Cortex of kidney (tissue), 1 donor: ENCODE measurements around the gene LDOC1.
"Not testable (repeated sequence)": the region's sequence is repeated elsewhere in the genome, so short reads cannot be mapped to it uniquely, and the experiment has no call there.

Source experiments
- DNase-seq: peaks from one replicate; lab custom pipeline; 2025; lab: John Stamatoyannopoulos, UW

The LDOC1 gene

DNA sequence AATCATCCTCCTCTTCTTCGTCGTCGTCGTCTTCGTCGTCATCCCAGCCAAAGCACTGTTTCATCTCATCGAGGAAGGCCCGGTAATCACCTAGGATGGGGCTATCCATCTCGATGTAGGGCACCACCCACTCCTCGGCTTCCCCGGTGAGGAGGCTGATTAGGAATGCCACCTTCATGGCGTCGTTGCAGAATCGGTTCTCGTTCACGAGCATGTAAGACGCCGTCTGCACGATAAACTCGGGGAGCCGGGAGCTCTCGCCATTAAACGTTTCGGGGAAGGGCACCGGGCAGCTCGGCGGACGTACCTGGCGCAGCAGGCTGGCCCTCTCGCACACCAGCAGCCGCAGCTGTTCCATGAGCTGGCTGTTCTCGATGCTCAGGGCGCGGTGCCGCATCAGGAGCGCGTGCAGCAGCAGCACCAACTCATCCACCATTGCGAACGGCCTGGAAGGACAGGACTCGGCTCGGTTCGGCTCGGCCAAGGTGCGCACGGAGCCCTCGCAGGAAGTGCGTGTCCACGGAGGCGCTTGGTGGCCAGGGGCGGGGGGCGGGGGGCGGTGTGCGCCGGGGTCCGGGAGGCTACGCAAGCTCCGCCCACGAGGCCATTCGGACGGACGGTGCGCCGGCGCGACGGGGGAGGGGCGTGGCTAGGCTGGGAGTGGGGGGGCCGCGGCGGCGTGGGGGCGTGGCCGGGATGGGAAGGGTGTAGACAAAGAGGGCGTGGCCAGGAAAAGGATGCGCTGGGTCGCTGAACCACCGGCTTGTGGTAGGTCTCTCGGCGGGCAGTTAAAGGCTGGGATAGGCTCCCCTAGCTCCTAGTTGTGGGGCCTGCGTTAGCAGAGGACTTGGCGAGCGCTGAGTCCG, at the start of gene LDOC1:
LDOC1 (minus strand) TSS at position 544 of the 866 bp plus-strand sequence; CDS start at position 436, 108 bp downstream.
- DNase-seq, result no peak

DNA sequence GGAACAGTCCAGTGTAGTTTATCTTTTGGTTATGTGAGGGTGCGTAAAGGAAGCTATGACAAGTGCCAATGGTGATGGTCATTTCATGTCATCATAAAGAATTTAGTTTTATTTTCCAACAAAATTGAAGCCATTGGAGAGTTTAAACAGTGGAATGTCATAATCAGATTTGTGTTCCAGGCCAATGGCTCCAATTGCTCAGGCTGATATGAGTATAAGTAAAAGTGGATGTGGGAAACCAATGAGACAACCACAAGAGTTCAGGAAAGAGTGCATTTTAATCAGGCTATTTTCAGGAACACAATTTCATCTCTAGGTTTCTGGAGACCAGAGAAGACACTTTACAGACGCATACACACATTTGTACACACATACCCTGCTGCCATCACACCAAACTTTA, 44.7 kb upstream of the LDOC1 start:
- DNase-seq, result no peak

DNA sequence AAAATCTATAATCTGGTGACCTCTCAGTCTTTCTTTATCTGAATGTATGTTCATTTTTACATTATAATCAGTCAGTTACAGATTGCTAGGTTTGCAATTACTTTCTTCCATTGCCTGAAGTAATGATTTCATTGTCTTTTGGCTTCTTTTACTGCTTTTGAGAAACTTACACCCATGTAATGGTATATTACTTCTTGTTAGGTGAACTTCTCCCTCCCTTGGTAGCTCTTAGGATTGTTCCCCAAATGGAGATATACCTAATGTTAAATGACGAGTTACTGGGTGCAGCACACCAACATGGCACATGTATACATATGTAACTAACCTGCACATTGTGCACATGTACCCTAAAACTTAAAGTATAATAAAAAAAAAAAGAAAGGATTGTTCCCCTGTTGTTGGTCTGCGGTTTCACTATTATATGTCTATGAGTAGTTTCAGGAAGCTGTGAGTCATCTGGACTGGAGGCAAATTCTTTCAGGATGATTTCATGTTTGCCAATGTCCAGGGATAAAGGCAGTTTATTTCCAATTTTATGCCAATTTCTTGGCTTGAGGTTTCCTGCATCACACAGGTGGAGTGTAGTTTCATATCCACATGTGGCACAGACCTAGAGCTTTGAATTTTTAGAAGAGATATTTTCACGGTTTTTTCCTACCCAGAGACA, 43.5 kb upstream of the LDOC1 start:
- no peak for DNase-seq

DNA sequence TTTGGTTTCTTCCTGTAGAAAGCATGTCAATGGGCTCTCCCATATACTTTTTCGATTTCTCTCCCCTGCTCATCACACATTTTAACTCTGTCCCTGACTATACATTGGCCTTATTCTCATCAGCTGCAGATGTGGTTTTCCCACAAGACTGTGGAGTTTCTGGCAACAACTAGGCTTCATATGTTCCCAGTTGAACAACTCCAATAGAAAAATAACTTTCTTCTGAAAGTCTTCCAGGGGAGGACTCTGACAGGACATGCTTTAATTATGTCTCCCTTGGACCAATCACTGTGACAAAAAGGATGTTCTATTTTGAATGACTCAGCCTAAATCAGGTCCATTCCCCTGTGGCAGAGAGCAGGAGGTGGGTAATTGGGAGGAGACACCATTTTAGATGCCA, 37.3 kb upstream of the LDOC1 start:
- DNase-seq, result no peak

DNA sequence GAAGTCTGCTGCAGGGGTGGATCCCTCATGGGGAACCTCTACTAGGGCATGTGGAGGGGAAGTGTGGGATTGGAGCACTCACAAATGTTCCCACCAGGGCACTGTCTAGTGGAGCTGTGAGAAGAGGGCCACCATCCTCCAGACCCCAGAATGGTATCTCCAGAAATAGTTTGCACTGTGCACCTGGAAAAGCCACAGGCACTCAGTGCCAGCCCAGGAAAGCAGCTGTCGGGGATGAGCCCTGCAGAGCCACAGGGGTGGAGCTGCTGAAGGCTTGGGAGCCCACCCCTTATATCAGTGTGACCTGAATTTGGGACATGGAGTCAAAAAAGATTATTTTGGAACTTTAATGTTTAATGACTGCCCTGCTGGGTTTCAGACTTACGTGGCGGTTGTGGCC, 25.0 kb upstream of the LDOC1 start:
- no peak for DNase-seq

DNA sequence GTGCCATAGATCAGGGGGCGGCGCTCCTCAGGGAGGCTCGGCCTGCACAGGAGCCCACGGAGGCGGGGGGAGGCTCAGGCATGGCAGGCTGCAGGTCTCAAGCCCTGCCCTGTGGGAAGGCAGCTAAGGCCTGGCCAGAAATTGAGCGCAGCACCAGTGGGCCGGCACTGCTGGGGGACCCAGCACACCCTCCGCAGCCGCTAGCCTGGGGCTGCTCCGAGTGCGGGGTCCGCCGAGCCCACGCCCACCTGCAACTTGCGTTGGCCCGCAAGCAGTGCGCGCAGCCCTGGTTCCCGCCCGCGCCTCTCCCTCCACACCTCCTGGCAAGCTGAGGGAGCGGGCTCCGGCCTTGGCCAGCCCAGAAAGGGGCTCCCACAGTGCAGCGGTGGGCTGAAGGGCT, 11.6 kb upstream of the LDOC1 start:
- DNase-seq, result not testable (repeated sequence)

DNA sequence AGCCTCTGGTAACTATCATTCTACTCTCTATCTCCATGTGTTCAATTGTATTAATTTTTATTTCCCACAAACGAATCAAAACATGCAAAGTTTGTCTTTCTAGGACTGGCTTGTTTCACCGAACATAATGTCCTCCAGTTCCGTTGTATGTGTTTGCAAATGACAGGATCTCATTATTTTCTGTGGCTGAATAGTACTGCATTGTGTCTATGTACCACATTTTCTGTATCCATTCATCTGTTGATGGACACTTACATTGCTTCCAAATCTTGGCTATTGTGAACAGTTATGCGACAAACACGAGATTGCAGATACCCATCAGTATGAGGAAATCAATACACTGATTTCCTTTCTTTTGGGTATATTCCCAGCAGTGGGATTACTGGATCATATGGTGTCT, 8.4 kb upstream of the LDOC1 start:
- DNase-seq, result no peak

DNA sequence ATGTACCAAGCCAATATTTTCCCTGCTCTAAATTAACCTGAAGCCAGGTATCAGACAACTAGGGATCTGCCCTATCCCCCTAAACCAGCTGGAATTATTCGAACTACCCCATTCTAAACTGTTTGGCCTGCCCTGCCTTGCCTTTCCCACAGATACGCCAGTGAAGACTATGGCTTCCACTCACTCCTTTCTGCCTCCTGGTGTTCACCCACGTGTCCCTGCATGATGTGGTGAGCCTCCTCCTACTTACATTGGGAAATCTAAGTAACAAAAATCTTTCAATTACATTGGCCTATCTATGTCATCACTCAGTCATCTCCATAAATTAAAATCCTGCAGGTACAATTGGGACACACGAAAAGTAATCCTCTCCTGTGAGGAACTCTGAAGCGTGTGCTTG, 6.1 kb upstream of the LDOC1 start:
- no peak for DNase-seq

DNA sequence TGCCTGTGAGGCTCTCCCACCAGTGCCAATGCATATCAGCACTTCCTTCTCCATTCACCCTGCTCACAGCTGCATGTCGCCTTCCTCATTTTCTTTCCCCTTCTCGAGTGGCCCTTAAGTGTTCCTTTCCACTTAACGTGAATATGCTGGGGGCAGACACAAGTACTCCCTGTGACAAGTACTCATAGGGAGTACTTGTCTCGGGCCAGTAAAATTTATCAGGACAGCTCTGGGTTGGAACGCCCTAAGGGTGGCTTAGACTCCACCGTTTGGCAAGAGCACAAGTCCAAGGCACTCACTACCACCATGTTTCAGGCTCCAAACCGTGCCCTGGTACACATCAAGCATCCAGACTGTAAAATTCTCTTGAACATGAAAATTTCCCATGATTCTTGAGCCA, 3.9 kb upstream of the LDOC1 start:
- DNase-seq, result no peak

DNA sequence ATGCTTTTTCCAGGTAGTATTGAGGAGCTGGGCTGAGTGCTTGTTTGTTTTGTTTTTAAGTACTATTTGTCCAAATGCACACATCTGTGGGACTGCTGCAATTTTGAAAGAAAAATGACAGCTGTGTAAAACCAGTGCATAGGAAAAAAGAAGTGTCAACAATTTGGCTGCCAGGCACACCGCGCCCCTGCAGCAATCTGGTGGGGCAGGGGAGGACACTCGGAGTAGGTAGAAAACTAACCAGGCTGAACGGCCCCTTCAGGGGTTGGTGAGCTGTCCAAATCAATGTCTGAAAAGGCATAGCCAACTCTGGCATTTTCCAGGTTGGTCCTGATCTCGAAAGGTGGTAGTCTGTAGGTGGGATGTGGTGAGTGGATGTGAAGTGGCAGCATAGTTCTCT, 1.1 kb downstream of the LDOC1 start:
- no peak for DNase-seq

DNA sequence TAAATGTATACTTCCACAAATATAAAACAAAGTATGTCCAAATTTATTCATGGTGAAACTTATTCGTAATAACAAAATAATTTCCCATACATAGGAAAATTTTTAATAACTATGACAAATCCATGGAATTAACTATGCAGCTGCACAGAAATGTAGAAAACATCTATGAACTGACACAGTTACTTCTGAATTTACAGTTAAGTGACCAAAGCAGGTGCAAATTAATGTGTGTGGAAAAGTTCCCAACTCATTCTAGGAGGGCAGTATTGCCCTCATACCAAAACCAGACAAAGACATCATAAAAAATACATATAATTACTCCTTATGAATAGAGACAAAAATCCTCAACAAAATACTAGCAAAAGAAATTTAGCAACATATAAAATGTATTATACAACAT, 12.5 kb downstream of the LDOC1 start:
- DNase-seq, result no peak

DNA sequence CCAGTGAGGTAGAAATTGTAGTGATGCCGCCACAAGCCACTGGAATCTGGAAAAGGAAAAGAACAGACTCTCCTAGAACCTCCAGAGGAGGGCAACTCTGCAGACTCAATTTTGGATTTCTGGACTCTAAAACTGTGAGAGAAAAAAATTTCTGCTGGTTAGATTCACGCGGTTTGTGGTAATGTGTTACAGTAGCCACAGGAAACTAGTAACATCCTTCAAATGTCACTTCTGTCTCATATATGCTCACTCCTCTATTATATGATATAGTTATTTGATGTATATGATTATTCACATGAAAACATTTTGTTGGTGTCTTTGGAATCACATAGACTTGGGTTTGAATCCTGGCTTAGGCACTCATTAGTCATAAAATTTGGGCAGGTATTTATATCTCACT, 18.8 kb downstream of the LDOC1 start:
- DNase-seq, result no peak

DNA sequence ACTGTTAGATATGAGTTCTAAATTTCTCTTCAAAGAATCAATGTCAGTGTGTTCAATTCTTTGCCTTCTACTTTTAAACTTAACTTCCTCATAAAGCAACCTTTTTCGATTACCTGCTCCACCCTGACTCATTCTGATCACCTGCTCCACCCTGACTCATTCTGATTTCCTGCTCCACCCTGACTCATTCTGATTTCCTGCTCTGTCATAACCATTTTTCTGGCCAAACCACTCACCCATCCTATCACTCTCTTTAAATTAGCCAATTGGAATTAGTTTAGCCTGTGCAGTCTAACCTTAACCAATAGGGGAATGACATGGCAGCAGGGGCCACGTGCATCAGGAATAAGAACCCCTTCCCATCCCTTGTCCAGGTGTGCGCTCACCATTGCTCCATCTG, 21.7 kb downstream of the LDOC1 start:
- DNase-seq, result not testable (repeated sequence)

DNA sequence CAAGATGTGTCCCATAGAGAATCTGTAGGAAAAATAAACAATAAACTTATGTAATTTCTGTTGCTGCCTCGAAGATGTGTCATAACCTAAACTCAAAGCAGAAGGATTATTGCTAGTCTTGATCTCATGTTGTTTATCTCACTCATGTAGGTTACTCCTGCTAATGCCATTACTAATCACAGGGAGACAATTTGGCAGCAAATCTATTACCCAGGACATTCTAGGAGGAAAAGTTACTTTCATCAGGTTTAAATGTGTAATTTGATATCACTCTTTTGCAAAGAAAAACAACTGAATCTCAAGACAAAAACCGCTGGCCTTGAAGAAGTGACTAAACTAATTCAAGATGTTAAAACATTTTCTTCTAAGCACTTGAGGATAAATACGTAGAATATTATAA, 34.0 kb downstream of the LDOC1 start:
- DNase-seq, result no peak

DNA sequence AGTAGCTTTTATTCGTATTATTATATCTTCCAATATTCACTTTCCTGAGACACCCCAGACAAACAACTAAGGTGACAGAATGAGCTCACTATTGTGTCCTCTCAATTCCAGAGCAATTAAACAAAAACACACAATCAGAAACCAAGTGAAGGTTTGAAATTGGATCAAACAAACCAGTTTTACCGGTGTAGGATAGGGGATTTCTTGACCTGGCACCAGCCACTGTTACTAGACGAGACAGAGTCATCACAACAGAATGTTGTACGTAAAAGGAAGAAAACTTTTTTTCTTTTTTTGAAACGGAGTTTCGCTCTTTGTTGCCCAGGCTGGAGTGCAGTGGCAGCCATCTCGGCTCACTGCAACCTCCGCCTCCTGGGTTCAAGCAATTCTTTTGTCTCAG, 43.7 kb downstream of the LDOC1 start:
- DNase-seq, result no peak

DNA sequence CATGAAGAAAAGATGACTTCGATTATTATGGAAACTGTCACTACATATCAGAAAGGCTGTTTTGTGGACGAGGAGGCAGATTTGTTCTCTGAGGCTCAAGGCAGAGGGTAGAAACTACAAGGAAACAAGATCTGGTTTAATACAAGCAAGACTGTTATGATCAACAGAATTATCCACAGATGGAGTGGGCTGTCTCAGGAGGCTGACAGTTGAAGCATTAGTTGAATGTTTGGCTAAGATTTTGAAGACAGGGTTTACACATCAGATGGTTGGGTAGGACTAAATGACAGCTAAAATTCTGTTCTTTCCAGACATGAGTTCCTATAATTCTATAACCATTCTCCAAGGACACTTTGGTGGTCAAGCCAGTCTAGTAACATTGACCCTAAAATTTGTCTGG, 49.8 kb downstream of the LDOC1 start:
- no peak for DNase-seq
